ENCODE measurements around the gene CCDC15.

CCDC15 gene

GRCh38 chr11:124945826-124946225 lies 8.2 kb upstream of the CCDC15 start:
- TF ChIP-seq CTCF (IDR thresholded peaks at IDR 0.05; ENCODE audit: low read depth, low read length), result no peak

DNA sequence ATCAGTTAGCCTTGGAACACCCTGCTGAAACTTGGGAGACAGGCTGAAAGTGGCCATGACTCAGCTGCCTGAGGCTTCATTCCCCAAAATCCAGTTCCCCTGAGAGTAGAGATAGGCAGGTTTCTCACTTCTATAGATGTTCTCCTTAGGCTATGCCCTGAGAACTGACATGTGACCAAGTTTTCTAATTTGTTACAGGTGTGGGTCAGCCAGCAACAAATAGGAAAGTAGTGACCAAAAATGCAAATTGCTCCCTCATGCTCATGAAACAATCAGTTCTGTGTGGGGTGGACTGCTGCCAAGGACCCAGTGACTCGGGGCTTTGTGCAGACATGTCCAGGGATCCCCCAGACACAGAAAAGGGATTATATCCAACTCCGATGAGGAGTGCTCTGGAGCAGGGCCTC lies 7.3 kb upstream of the CCDC15 start:
- H3K9me3 ChIP-seq, result no peaks in the 10 kb centered on the region
- peaks cover 22% of the 10 kb centered on the region for H3K27me3 ChIP-seq
- no peak for DNase-seq
- H3K4me1 ChIP-seq, result no peaks in the 10 kb centered on the region
- H3K36me3 ChIP-seq, result no peaks in the 10 kb centered on the region
- no peak overlapping the region for H3K4me3 ChIP-seq (ENCODE audit: low read depth, low read length)
- TF ChIP-seq CTCF (IDR thresholded peaks at IDR 0.05; ENCODE audit: low read depth, low read length), result no peak

More at GRCh38 chr11:124945826-124946225, 8.2 kb upstream of the CCDC15 start:
- H3K4me3 ChIP-seq (ENCODE audit: low read depth, low read length), result no peak overlapping the region
- no peaks in the 10 kb centered on the region for H3K36me3 ChIP-seq
- DNase-seq, result no peak
- peaks cover 22% of the 10 kb centered on the region for H3K27me3 ChIP-seq
- H3K4me1 ChIP-seq, result no peaks in the 10 kb centered on the region
- H3K9me3 ChIP-seq, result no peaks in the 10 kb centered on the region

DNA sequence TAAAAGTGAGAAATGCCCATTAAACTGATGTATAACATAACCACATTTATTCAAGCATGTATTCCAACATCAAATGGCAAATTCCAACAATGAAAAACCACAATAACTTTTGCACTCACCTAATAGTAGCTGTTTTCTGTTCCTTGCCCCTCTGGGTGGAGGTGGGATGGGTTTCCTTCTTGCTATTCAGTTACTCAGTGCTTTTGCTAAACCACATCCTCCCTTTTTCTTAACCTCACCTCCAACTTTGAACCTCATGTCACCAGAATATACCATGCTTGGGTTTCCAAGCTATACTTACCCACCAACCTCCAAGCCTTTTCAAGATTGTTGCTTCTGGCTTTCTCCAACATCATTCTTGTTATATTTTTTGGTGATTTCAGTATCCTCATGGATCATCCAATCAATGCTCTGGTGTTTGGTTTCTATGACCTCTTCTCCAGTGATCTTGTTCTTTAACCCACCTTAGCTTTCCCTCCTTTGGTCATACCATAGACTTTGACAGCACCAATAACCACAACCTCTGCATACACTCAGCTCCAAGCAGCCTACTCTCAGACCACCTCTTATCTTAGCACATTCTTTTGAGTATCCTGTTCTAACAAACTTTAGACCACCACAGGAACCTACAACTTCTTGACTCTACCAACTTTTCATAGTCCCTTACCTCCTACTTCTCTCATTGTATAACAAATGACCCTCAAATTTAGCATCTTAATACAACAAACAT lies 3.2 kb upstream of the CCDC15 start:
- Histone ChIP-seq H3K4me3 (ENCODE audit: low read depth, low read length) (no peak overlapping the region), H3K9me3 (no peaks in the 10 kb centered on the region), H3K27me3 (peaks cover 16% of the 10 kb centered on the region), H3K4me1 (no peaks in the 10 kb centered on the region; the same call in 1 of the 2 replicates), H3K36me3 (no peaks in the 10 kb centered on the region)
- no peak for TF ChIP-seq CTCF (IDR thresholded peaks at IDR 0.05; ENCODE audit: low read depth, low read length)
- no peak for DNase-seq

DNA sequence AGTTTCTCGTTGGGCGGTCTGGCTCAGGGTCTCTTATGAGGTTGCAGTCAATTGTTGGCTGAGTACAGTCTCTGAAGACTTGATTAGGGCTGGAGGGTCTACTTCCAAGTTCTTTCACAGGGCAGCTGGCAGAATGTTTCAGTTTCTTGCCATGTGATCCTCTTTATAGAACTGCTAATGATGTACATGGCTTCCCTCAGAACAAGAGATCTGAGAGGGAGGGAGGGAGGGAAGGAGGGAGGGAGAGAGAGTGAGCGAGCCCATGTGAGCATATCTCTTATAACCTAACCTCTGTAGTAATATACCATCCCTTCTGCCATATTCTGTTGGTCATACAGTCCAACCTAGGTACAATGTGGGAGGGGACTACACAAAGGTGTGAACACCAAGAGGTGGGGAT lies 2.7 kb upstream of the CCDC15 start:
- Histone ChIP-seq H3K4me3 (ENCODE audit: low read depth, low read length) (no peak overlapping the region), H3K27me3 (peaks cover 16% of the 10 kb centered on the region), H3K4me1 (no peaks in the 10 kb centered on the region; the same call in 1 of the 2 replicates), H3K9me3 (no peaks in the 10 kb centered on the region), H3K36me3 (no peaks in the 10 kb centered on the region)
- TF ChIP-seq CTCF (IDR thresholded peaks at IDR 0.05; ENCODE audit: low read depth, low read length), result no peak
- DNase-seq, result no peak

- H3K36me3 ChIP-seq, result no peaks in the 10 kb centered on the region
- H3K9me3 ChIP-seq, result no peaks in the 10 kb centered on the region
- no peak for DNase-seq
- no peaks in the 10 kb centered on the region; the same call in 1 of the 2 replicates for H3K4me1 ChIP-seq
- H3K27me3 ChIP-seq, result peaks cover 5% of the 10 kb centered on the region; the same call in 1 of the 2 replicates
- no peak for TF ChIP-seq CTCF (IDR thresholded peaks at IDR 0.05; ENCODE audit: low read depth, low read length)
- H3K4me3 ChIP-seq (ENCODE audit: low read depth, low read length), result peak overlapping the region; percentile 79
These were observed 571 bp downstream of the CCDC15 start for GRCh38 chr11:124954590-124954955.

DNA sequence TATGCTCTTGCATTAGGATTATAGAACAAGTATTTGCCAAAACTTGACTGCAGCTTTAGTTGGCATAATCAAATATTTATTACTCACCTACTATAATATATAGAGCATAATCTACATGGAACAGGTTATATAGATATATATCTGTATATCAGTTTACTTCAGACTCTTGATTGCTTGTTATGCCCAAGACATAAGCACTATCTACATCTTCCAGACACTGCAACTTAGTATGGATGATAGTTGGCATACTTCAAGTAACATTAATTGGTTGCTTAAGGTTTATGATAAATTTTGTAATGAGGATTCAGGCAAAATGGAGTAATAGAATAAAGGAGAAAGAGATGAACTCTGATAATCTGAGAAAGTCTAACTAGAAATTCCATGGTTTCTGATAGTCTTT lies 1.0 kb downstream of the CCDC15 start:
- Histone ChIP-seq H3K36me3 (no peaks in the 10 kb centered on the region), H3K4me3 (ENCODE audit: low read depth, low read length) (peak overlapping the region; percentile 79; the same call in 1 of the 2 replicates), H3K4me1 (no peaks in the 10 kb centered on the region; the same call in 1 of the 2 replicates), H3K27me3 (peaks cover 4% of the 10 kb centered on the region; the same call in 1 of the 2 replicates), H3K9me3 (no peaks in the 10 kb centered on the region)
- no peak for TF ChIP-seq CTCF (IDR thresholded peaks at IDR 0.05; ENCODE audit: low read depth, low read length)
- DNase-seq, result no peak

Data from BE2C (cell line).